ENCODE measurements around the gene KLHL26. TPM values are rescaled to one million over a fixed set of nuclear protein-coding genes. Genes with fewer than 3 reads are reported as not detected.

The KLHL26 gene
- total RNA-seq, 1 experiment from 2014 or later: 7.5 TPM

- Mint-ChIP-seq H3K4me3 (ENCODE audit: low read depth, unreplicated experiment) (no peak overlapping the region), H3K27me3 (ENCODE audit: unreplicated experiment) (peaks cover 53% of the 10 kb centered on the region), H3K27ac (ENCODE audit: unreplicated experiment) (no peak overlapping the region), H3K36me3 (ENCODE audit: insufficient read depth, unreplicated experiment) (peaks cover 3% of the 10 kb centered on the region), H3K9me3 (ENCODE audit: low read depth, unreplicated experiment) (no peaks in the 10 kb centered on the region), H3K4me1 (ENCODE audit: low read depth, unreplicated experiment) (no peaks in the 10 kb centered on the region)
- DNase-seq: no peak
- CTCF ChIA-PET: no interaction called here
- intact Hi-C loops (cut with micrococcal nuclease; ENCODE audit: unreplicated experiment): no loop called here
- TF ChIP-seq CTCF (IDR thresholded peaks at IDR 0.05; ENCODE audit: unreplicated experiment): no peak
- no TSS peak for BruUV-seq (replicated peaks)
Observed at GRCh38 chr19:18603958-18604819, 32.6 kb upstream of the KLHL26 start.

- no peak for DNase-seq
- H3K27me3 Mint-ChIP-seq (ENCODE audit: unreplicated experiment): peaks cover 59% of the 10 kb centered on the region
- H3K4me3 Mint-ChIP-seq (ENCODE audit: low read depth, unreplicated experiment): peak overlapping the region; percentile 53
- intact Hi-C loops (cut with micrococcal nuclease; ENCODE audit: unreplicated experiment): no loop called here
- no TSS peak for BruUV-seq (replicated peaks)
- CTCF ChIA-PET: no interaction called here
- H3K27ac Mint-ChIP-seq (ENCODE audit: unreplicated experiment): no peak overlapping the region
- H3K36me3 Mint-ChIP-seq (ENCODE audit: insufficient read depth, unreplicated experiment): peaks cover 3% of the 10 kb centered on the region
- H3K9me3 Mint-ChIP-seq (ENCODE audit: low read depth, unreplicated experiment): no peaks in the 10 kb centered on the region
- TF ChIP-seq CTCF (IDR thresholded peaks at IDR 0.05; ENCODE audit: unreplicated experiment): no peak
- no peaks in the 10 kb centered on the region for H3K4me1 Mint-ChIP-seq (ENCODE audit: low read depth, unreplicated experiment)
Observed at GRCh38 chr19:18604820-18605159, 32.0 kb upstream of the KLHL26 start.

GRCh38 chr19:18605196-18605545, 31.7 kb upstream of the KLHL26 start:
- CTCF ChIA-PET: no interaction called here
- no peak for DNase-seq
- H3K27me3 Mint-ChIP-seq (ENCODE audit: unreplicated experiment): peaks cover 61% of the 10 kb centered on the region
- no TSS peak for BruUV-seq (replicated peaks)
- no peak for TF ChIP-seq CTCF (IDR thresholded peaks at IDR 0.05; ENCODE audit: unreplicated experiment)
- peaks cover 3% of the 10 kb centered on the region for H3K36me3 Mint-ChIP-seq (ENCODE audit: insufficient read depth, unreplicated experiment)
- H3K27ac Mint-ChIP-seq (ENCODE audit: unreplicated experiment): no peak overlapping the region
- intact Hi-C loops (cut with micrococcal nuclease; ENCODE audit: unreplicated experiment): no loop called here
- peak overlapping the region; percentile 53 for H3K4me3 Mint-ChIP-seq (ENCODE audit: low read depth, unreplicated experiment)
- no peaks in the 10 kb centered on the region for H3K9me3 Mint-ChIP-seq (ENCODE audit: low read depth, unreplicated experiment)
- no peaks in the 10 kb centered on the region for H3K4me1 Mint-ChIP-seq (ENCODE audit: low read depth, unreplicated experiment)

- intact Hi-C loops (cut with micrococcal nuclease; ENCODE audit: unreplicated experiment): no loop called here
- no peak for TF ChIP-seq CTCF (IDR thresholded peaks at IDR 0.05; ENCODE audit: unreplicated experiment)
- DNase-seq: no peak
- Mint-ChIP-seq H3K4me1 (ENCODE audit: low read depth, unreplicated experiment) (peaks cover under 1% of the 10 kb centered on the region), H3K4me3 (ENCODE audit: low read depth, unreplicated experiment) (peak overlapping the region; percentile 53), H3K9me3 (ENCODE audit: low read depth, unreplicated experiment) (no peaks in the 10 kb centered on the region), H3K36me3 (ENCODE audit: insufficient read depth, unreplicated experiment) (peaks cover 3% of the 10 kb centered on the region), H3K27me3 (ENCODE audit: unreplicated experiment) (peaks cover 64% of the 10 kb centered on the region), H3K27ac (ENCODE audit: unreplicated experiment) (no peak overlapping the region)
- CTCF ChIA-PET: no interaction called here
- no TSS peak for BruUV-seq (replicated peaks)
Observed at GRCh38 chr19:18605546-18606280, 31.1 kb upstream of the KLHL26 start.

Data from Calu3 (cell line).